ENCODE results near the gene ABCD1.

- no peak for TF ChIP-seq HOXC10 (CRISPR knock-in tag; IDR thresholded peaks at IDR 0.05)
- no peak for TF ChIP-seq ZNF174 (tag by site-specific recombination; IDR thresholded peaks at IDR 0.05)
- TF ChIP-seq ELK4 (IDR thresholded peaks at IDR 0.05; ENCODE audit: borderline replicate concordance, low read depth, low read length), result no peak
- TF ChIP-seq CTCF (tag by site-specific recombination; IDR thresholded peaks at IDR 0.05), result no peak
- TF ChIP-seq ZNF48 (tag by site-specific recombination; IDR thresholded peaks at IDR 0.05), result no peak
- TF ChIP-seq PATZ1 (tag by site-specific recombination; IDR thresholded peaks at IDR 0.05), result 0 out of 2 replicates have a peak, but pooled peaks have one; percentile 3
- TF ChIP-seq ZFP3 (tag by site-specific recombination; IDR thresholded peaks at IDR 0.05; ENCODE audit: low read depth), result no peak
- no peak for TF ChIP-seq ZNF132 (tag by site-specific recombination; IDR thresholded peaks at IDR 0.05; ENCODE audit: borderline replicate concordance)
Measured at GRCh38 chrX:153782313-153782712, 57.7 kb downstream of the ABCD1 start.

Data from HEK293 (cell line).